ENCODE results near the gene CYP19A1. TPM values are rescaled to one million over a fixed set of nuclear protein-coding genes. Genes with fewer than 3 reads are reported as not detected.

The CYP19A1 gene
- polyA plus RNA-seq, 1 of the 3 experiments (the other 2 are of a cell fraction), result 0.03 TPM

GRCh38 chr15:51323749-51324148 is 14.6 kb downstream of the CYP19A1 start:
- CTCF ChIA-PET, result interaction anchor here (1.0 kb wide), 1 partner anchor 79 kb away, joined by 3 read pairs; no protein-coding TSS in a partner anchor
- DNase-seq, result no peak
- 47% methylated on average over 7 of the region's 7 CpGs for WGBS (ENCODE audit: low lambda C conversion rate)

GRCh38 chr15:51322621-51323296 is 15.6 kb downstream of the CYP19A1 start:
- DNase-seq, result no peak
- Histone ChIP-seq H3K4me1 (ENCODE audit: control insufficient read depth in 1 of 2, insufficient read depth in 2 of 2, low read depth in 1 of 2, low read length in 1 of 2) (no peaks in the 10 kb centered on the region), H3K9ac (no peak overlapping the region), H3K27me3 (ENCODE audit: insufficient read depth) (no peaks in the 10 kb centered on the region), H3K9me2 (no peaks in the 10 kb centered on the region), H3K36me3 (replicated peaks in 1 of 2; ENCODE audit: control insufficient read depth in 1 of 2, insufficient read depth in 2 of 2, low read length in 1 of 2) (no peaks in the 10 kb centered on the region), H3K4me3 (ENCODE audit: low read depth in 2 of 2, low read length in 1 of 2) (no peak overlapping the region), H3K79me2 (ENCODE audit: insufficient read depth) (no peaks in the 10 kb centered on the region), H2AFZ (ENCODE audit: low read depth) (no peak overlapping the region), H3K4me2 (no peak overlapping the region), H3F3A (replicated peaks; ENCODE audit: insufficient read depth) (no peaks in the 10 kb centered on the region), H4K20me1 (ENCODE audit: insufficient read depth) (no peaks in the 10 kb centered on the region), H3K9me3 (no peaks in the 10 kb centered on the region), H3K27ac (ENCODE audit: low read depth in 2 of 2, low read length in 1 of 2) (no peak overlapping the region)
- 43% methylated on average over 1 of the region's 1 CpG for WGBS (ENCODE audit: low lambda C conversion rate)
- ChIA-PET CTCF (interaction anchor here (1.0 kb wide), 1 partner anchor 80 kb away, joined by 3 read pairs; no protein-coding TSS in a partner anchor), POLR2A (no interaction called here)
- no peak for TF ChIP-seq TEAD4 (IDR thresholded peaks at IDR 0.05; ENCODE audit: borderline replicate concordance, insufficient read depth)
- no peak for TF ChIP-seq MAX (IDR thresholded peaks at IDR 0.05; ENCODE audit: low read depth)
- no peak for TF ChIP-seq RXRA (IDR thresholded peaks at IDR 0.05; ENCODE audit: borderline replicate concordance, low read depth)
- no peak for TF ChIP-seq GABPA (IDR thresholded peaks at IDR 0.05; ENCODE audit: low read depth)
- no peak for TF ChIP-seq GATA2 (CRISPR knock-in tag; IDR thresholded peaks at IDR 0.05)
- no peak for TF ChIP-seq TAF1 (IDR thresholded peaks at IDR 0.05; ENCODE audit: borderline replicate concordance, low read depth, low read length)
- no peak for TF ChIP-seq IRF3 (IDR thresholded peaks at IDR 0.05; ENCODE audit: low read depth, low read length)
- no peak for TF ChIP-seq RFX5 (IDR thresholded peaks at IDR 0.05; ENCODE audit: low read length)
- TF ChIP-seq REST (IDR thresholded peaks at IDR 0.05; ENCODE audit: low read depth, low read length), result no peak
- TF ChIP-seq ZBTB33 (IDR thresholded peaks at IDR 0.05; ENCODE audit: borderline replicate concordance, low read depth), result no peak

More at GRCh38 chr15:51323749-51324148, 14.6 kb downstream of the CYP19A1 start:
- POLR2A ChIA-PET, result no interaction called here
- Histone ChIP-seq H3K36me3 (replicated peaks in 1 of 2; ENCODE audit: control insufficient read depth in 1 of 2, insufficient read depth in 2 of 2, low read length in 1 of 2) (no peaks in the 10 kb centered on the region), H3F3A (replicated peaks; ENCODE audit: insufficient read depth) (no peaks in the 10 kb centered on the region), H2AFZ (ENCODE audit: low read depth) (no peak overlapping the region), H3K27me3 (ENCODE audit: insufficient read depth) (no peaks in the 10 kb centered on the region), H3K9ac (no peak overlapping the region), H3K4me2 (no peak overlapping the region), H3K4me1 (ENCODE audit: control insufficient read depth in 1 of 2, insufficient read depth in 2 of 2, low read depth in 1 of 2, low read length in 1 of 2) (no peaks in the 10 kb centered on the region), H3K9me2 (no peaks in the 10 kb centered on the region), H3K4me3 (ENCODE audit: low read depth in 2 of 2, low read length in 1 of 2) (no peak overlapping the region), H3K27ac (ENCODE audit: low read depth in 2 of 2, low read length in 1 of 2) (no peak overlapping the region), H3K9me3 (no peaks in the 10 kb centered on the region), H3K79me2 (ENCODE audit: insufficient read depth) (no peaks in the 10 kb centered on the region), H4K20me1 (ENCODE audit: insufficient read depth) (no peaks in the 10 kb centered on the region)
- no peak for TF ChIP-seq TEAD4 (IDR thresholded peaks at IDR 0.05; ENCODE audit: borderline replicate concordance, insufficient read depth)
- no peak for TF ChIP-seq IRF3 (IDR thresholded peaks at IDR 0.05; ENCODE audit: low read depth, low read length)
- TF ChIP-seq MAX (IDR thresholded peaks at IDR 0.05; ENCODE audit: low read depth), result no peak
- no peak for TF ChIP-seq ELF1 (IDR thresholded peaks at IDR 0.05)
- no peak for TF ChIP-seq CHD2 (IDR thresholded peaks at IDR 0.05; ENCODE audit: low read length, partially characterized antibody)
- no peak for TF ChIP-seq MEF2A (IDR thresholded peaks at IDR 0.05; ENCODE audit: borderline replicate concordance, low read depth)
- no peak for TF ChIP-seq FOSL2 (IDR thresholded peaks at IDR 0.05; ENCODE audit: borderline replicate concordance, low read depth)
- TF ChIP-seq RXRA (IDR thresholded peaks at IDR 0.05; ENCODE audit: borderline replicate concordance, low read depth), result no peak

Measured in SK-N-SH (cell line).